SU-DHL-6 (cell line): Measurements from ENCODE around the gene CLEC3A.

Source experiments
- CTCF ChIP-seq: fragments of 200-600 bp; sonication (generic); IDR thresholded peaks from one replicate; pipeline ENCODE4 v1.5.1; 2017; ENCODE audit warnings: antibody characterized with exemption, mild to moderate bottlenecking, low read length, moderate library complexity; ENCODE audit not compliant: insufficient read depth, poor library complexity, severe bottlenecking
- EZH2phosphoT487 ChIP-seq: fragments of 200-600 bp; sonication (generic), shearing (Covaris generic); conservative IDR thresholded peaks from 2 replicates; pipeline ENCODE4 v1.6.1; 2018; ENCODE audit warnings: mild to moderate bottlenecking, antibody characterized with exemption, low read length, moderate library complexity, mixed read lengths

GRCh38 chr16:77975942-77976341, 46.4 kb upstream of the CLEC3A start:
- TF ChIP-seq CTCF, result no peak
- no peak for TF ChIP-seq EZH2phosphoT487
